H1 (cell line): Measurements from ENCODE around the gene CD248. TPM values are rescaled to one million over a fixed set of nuclear protein-coding genes. Genes with fewer than 3 reads are reported as not detected.

Experiments used
- CTCF ChIA-PET: fragments of 300-600 bp; sonication (Branson Sonifier 250); formaldehyde crosslinking; loops from one replicate; lab custom pipeline; 2021; ENCODE audit not compliant: partially characterized antibody; lab: Charles Lee
- POLR2A ChIA-PET: fragments of 300-600 bp; sonication (Branson Sonifier 250); formaldehyde crosslinking; loops from one replicate; lab custom pipeline; 2021; ENCODE audit warnings: inconsistent platforms; ENCODE audit not compliant: partially characterized antibody; lab: Charles Lee
- DNase-seq, 2 experiments: peaks; one replicate each; pipeline versions ENCODE4 v3.0.0 to v3.0.0-alpha.2; 2010 to 2022; ENCODE audit warnings: low spot score in 2 of 2, low read depth in 1 of 2, mixed read lengths in 1 of 2
- FAIRE-seq: peaks from 2 replicates; lab custom pipeline; 2011; peaks lifted over from hg19 to GRCh38; lab: Jason Lieb, UNC
- H2AFZ ChIP-seq: 2 replicates; pipeline ENCODE4 v1.8.1; 2012; ENCODE audit warnings: low read length, inconsistent platforms
- H2AK5ac ChIP-seq: 2 replicates; pipeline ENCODE4 v1.6.1; 2013; ENCODE audit warnings: low read depth, low read length
- H2BK120ac ChIP-seq: replicated peaks from 2 replicates; pipeline ENCODE3; 2013; ENCODE audit warnings: low read depth, low read length, inconsistent platforms
- H2BK12ac ChIP-seq: 2 replicates; pipeline ENCODE4 v1.6.1; 2013; ENCODE audit warnings: low read depth, low read length
- H2BK15ac ChIP-seq: 2 replicates; pipeline ENCODE4 v1.6.1; 2013; ENCODE audit warnings: low read length
- H2BK20ac ChIP-seq: 2 replicates; pipeline ENCODE4 v1.6.1; 2013; ENCODE audit warnings: low read length
- H2BK5ac ChIP-seq: 2 replicates; pipeline ENCODE4 v1.6.1; 2013; ENCODE audit warnings: low read depth, low read length
- H3K14ac ChIP-seq: 2 replicates; pipeline ENCODE4 v1.6.1; 2013; ENCODE audit warnings: inconsistent platforms; ENCODE audit not compliant: insufficient read length
- H3K18ac ChIP-seq: 2 replicates; pipeline ENCODE4 v1.6.1; 2013; ENCODE audit warnings: low read length; ENCODE audit errors: extremely low read depth
- H3K23ac ChIP-seq: 2 replicates; pipeline ENCODE4 v1.6.1; 2013; ENCODE audit warnings: inconsistent platforms; ENCODE audit not compliant: insufficient read length
- H3K23me2 ChIP-seq: 2 replicates; pipeline ENCODE4 v1.6.1; 2013; ENCODE audit warnings: low read depth, low read length
- H3K27ac ChIP-seq: 2 replicates; pipeline ENCODE4 v1.6.1; 2011; ENCODE audit warnings: low read depth, low read length, inconsistent platforms
- H3K27me3 ChIP-seq, 4 experiments: replicated peaks in 1 of 4; 1 replicate in 1 of 4; 2 replicates in 3 of 4; pipeline versions ENCODE4 v1.6.1 to v1.8.1; 2011 to 2013; ENCODE audit warnings: low read length in 3 of 4, mild to moderate bottlenecking in 3 of 4, inconsistent platforms in 2 of 4, mixed read lengths in 2 of 4, moderate library complexity in 1 of 4; ENCODE audit not compliant: control insufficient read depth in 3 of 4, insufficient read depth in 3 of 4; ENCODE audit errors: extremely low read depth in 1 of 4
- H3K36me3 ChIP-seq, 4 experiments: 2 replicates each; pipeline versions ENCODE4 v1.6.1 to v1.8.1; 2011 to 2013; ENCODE audit warnings: mild to moderate bottlenecking in 4 of 4, low read length in 3 of 4, moderate library complexity in 2 of 4, control low read depth in 1 of 4, inconsistent platforms in 1 of 4; ENCODE audit not compliant: insufficient read depth in 4 of 4, control insufficient read depth in 2 of 4
- H3K4ac ChIP-seq: replicated peaks from 2 replicates; pipeline ENCODE3; 2013; ENCODE audit warnings: low read length, low read depth, mixed read lengths, inconsistent platforms; ENCODE audit not compliant: insufficient read length
- H3K4me1 ChIP-seq, 4 experiments: replicated peaks in 1 of 4; 1 replicate in 1 of 4; 2 replicates in 3 of 4; pipeline versions ENCODE4 v1.6.1 to v1.8.1; 2011 to 2013; ENCODE audit warnings: low read length in 3 of 4, inconsistent platforms in 2 of 4, mixed read lengths in 1 of 4; ENCODE audit not compliant: insufficient read depth in 4 of 4, control insufficient read depth in 3 of 4
- H3K4me2 ChIP-seq, 2 experiments: 2 replicates each; pipeline versions ENCODE4 v1.6.1 to v1.8.1; 2011 to 2013; ENCODE audit warnings: low read depth in 2 of 2, low read length in 2 of 2, control low read depth in 1 of 2, inconsistent platforms in 1 of 2, mild to moderate bottlenecking in 1 of 2; ENCODE audit not compliant: insufficient read depth in 1 of 2
- H3K4me3 ChIP-seq, 4 experiments: fragments of 200-600, 300-600 bp in 1 of 4; sonication (generic), shearing (Covaris generic), sonication (Bioruptor Twin) in 1 of 4; 2 replicates each; pipeline versions ENCODE4 v1.5.1 to v1.8.1; 2011 to 2016; ENCODE audit warnings: low read length in 4 of 4, low read depth in 3 of 4, control low read depth in 2 of 4, inconsistent platforms in 2 of 4, mild to moderate bottlenecking in 2 of 4, mixed read lengths in 1 of 4, moderate library complexity in 1 of 4; ENCODE audit not compliant: insufficient read depth in 2 of 4; ENCODE audit errors: extremely low read depth in 1 of 4
- H3K56ac ChIP-seq: replicated peaks from 2 replicates; pipeline ENCODE3; 2013; ENCODE audit warnings: low read depth, mild to moderate bottlenecking, mixed read lengths, low read length, inconsistent platforms; ENCODE audit not compliant: insufficient read length
- H3K79me1 ChIP-seq: 2 replicates; pipeline ENCODE4 v1.6.1; 2013; ENCODE audit warnings: low read depth, low read length, control low read depth
- H3K79me2 ChIP-seq, 2 experiments: 2 replicates each; pipeline versions ENCODE4 v1.6.1 to v1.8.1; 2012 to 2013; ENCODE audit warnings: low read length in 2 of 2, mild to moderate bottlenecking in 2 of 2, inconsistent platforms in 1 of 2; ENCODE audit not compliant: insufficient read depth in 2 of 2, control insufficient read depth in 1 of 2
- H3K9ac ChIP-seq, 4 experiments: replicated peaks in 1 of 4; 1 replicate in 1 of 4; 2 replicates in 3 of 4; pipeline versions ENCODE4 v1.6.1 to v1.8.1; 2011 to 2013; ENCODE audit warnings: low read depth in 3 of 4, low read length in 3 of 4, control low read depth in 2 of 4, mild to moderate bottlenecking in 2 of 4, moderate library complexity in 2 of 4, inconsistent platforms in 1 of 4; ENCODE audit errors: extremely low read depth in 1 of 4
- H3K9me3 ChIP-seq, 2 experiments: 2 replicates each; pipeline versions ENCODE4 v1.6.1 to v1.8.1; 2012 to 2013; ENCODE audit warnings: mild to moderate bottlenecking in 2 of 2, moderate library complexity in 2 of 2, control low read depth in 1 of 2, inconsistent platforms in 1 of 2, low read depth in 1 of 2, low read length in 1 of 2, mixed read lengths in 1 of 2; ENCODE audit not compliant: insufficient read depth in 2 of 2
- H4K20me1 ChIP-seq, 2 experiments: replicated peaks in 1 of 2; 2 replicates each; pipeline versions ENCODE3 to v1.8.1; 2011 to 2013; ENCODE audit warnings: inconsistent platforms in 2 of 2, low read length in 2 of 2, mild to moderate bottlenecking in 1 of 2; ENCODE audit not compliant: insufficient read depth in 2 of 2, control insufficient read depth in 1 of 2
- H4K5ac ChIP-seq: 2 replicates; pipeline ENCODE4 v1.6.1; 2013; ENCODE audit warnings: low read length, low read depth, mixed read lengths, inconsistent platforms; ENCODE audit not compliant: insufficient read length
- H4K8ac ChIP-seq: 2 replicates; pipeline ENCODE4 v1.8.0; 2013; ENCODE audit warnings: mild to moderate bottlenecking, moderate library complexity, low read length, inconsistent platforms; ENCODE audit not compliant: insufficient read depth; ENCODE audit errors: extremely low read depth
- H4K91ac ChIP-seq: replicated peaks from 2 replicates; pipeline ENCODE3; 2013; ENCODE audit warnings: low read length, mixed read lengths, inconsistent platforms; ENCODE audit not compliant: insufficient read length
- CREB1 ChIP-seq: IDR thresholded peaks from 2 replicates; pipeline ENCODE4 v1.6.1; 2012; ENCODE audit warnings: inconsistent platforms
- CTBP2 ChIP-seq: IDR thresholded peaks from 2 replicates; pipeline ENCODE4 v1.7.0; 2011; ENCODE audit warnings: borderline replicate concordance, mild to moderate bottlenecking, moderate library complexity, mixed read lengths, low read length; ENCODE audit not compliant: insufficient read depth, insufficient read length
- EP300 ChIP-seq, 2 experiments: IDR thresholded peaks; 1 replicate in 1 of 2; 2 replicates in 1 of 2; pipeline ENCODE4 v1.6.1; 2011 to 2012; ENCODE audit warnings: low read depth in 2 of 2, low read length in 2 of 2, mild to moderate bottlenecking in 2 of 2, borderline replicate concordance in 1 of 2, inconsistent platforms in 1 of 2, moderate library complexity in 1 of 2
- EZH2 ChIP-seq: fragments of 200-600 bp; sonication (generic); IDR thresholded peaks from 2 replicates; pipeline ENCODE4 v1.7.1; 2012; ENCODE audit warnings: low read depth, mild to moderate bottlenecking, moderate library complexity, low read length, inconsistent platforms; ENCODE audit not compliant: severe bottlenecking
- JUND ChIP-seq: IDR thresholded peaks from 2 replicates; pipeline ENCODE4 v1.6.1; 2011; ENCODE audit warnings: mild to moderate bottlenecking, improper control_type of control experiment, low read length
- POU5F1 ChIP-seq: IDR thresholded peaks from 2 replicates; pipeline ENCODE4 v1.6.1; 2011; ENCODE audit warnings: low read depth, mild to moderate bottlenecking, low read length, moderate library complexity
- RAD21 ChIP-seq, 2 experiments: IDR thresholded peaks in 1 of 2; conservative IDR thresholded peaks in 1 of 2; 2 replicates each; pipeline ENCODE4 v1.6.1; 2011; ENCODE audit warnings: low read depth in 2 of 2, low read length in 2 of 2, improper control_type of control experiment in 1 of 2, inconsistent platforms in 1 of 2, mild to moderate bottlenecking in 1 of 2, moderate library complexity in 1 of 2
- RXRA ChIP-seq: IDR thresholded peaks from 2 replicates; pipeline ENCODE4 v1.6.1; 2011; ENCODE audit warnings: low read depth, mild to moderate bottlenecking, low read length, moderate library complexity; ENCODE audit not compliant: insufficient read depth
- TAF7 ChIP-seq: optimal IDR thresholded peaks from 2 replicates; pipeline ENCODE3; 2011; ENCODE audit warnings: low read depth, mild to moderate bottlenecking, inconsistent platforms, low read length, moderate library complexity, borderline replicate concordance
- WGBS, 2 experiments: shearing (Covaris generic) in 1 of 2; methylation state at CpG; one replicate each; pipeline versions ENCODE4 v1.1.6 to v1.1.7; 2013 to 2015; ENCODE audit warnings: low lambda C conversion rate in 2 of 2, mixed read lengths in 2 of 2, inconsistent platforms in 1 of 2, low coverage in 1 of 2, missing lambda C conversion rate in 1 of 2; ENCODE audit not compliant: insufficient replicate concordance in 2 of 2, insufficient coverage in 1 of 2, insufficient read length in 1 of 2; ENCODE audit errors: extremely low coverage in 1 of 2, missing lambda C conversion rate in 1 of 2; 5-methylcytosine and 5-hydroxymethylcytosine counted together
- polyA plus RNA-seq, 7 experiments: library from polyadenylated mRNA; depleted of rRNA in 3 of 7; stranded (reverse) in 5 of 7; unstranded in 2 of 7; fragments of >200 nt in 5 of 7; fragments of 200-250 nt in 2 of 7; gene quantifications; 1 replicate in 5 of 7; 2 replicates in 1 of 7; 4 replicates in 1 of 7; pipeline versions ENCODE4 v1.2.1 to v1.2.3, GENCODE V29; 2011 to 2013; ENCODE audit warnings: missing spikeins in 2 of 7, mixed read lengths in 2 of 7
- total RNA-seq: library from RNA; stranded (reverse); fragmentation: NEBNext Ultra II Directional; extraction: Animal tissue kit (Norgen Biotek cat#: 25700); gene quantifications from 2 replicates; pipeline ENCODE4 v1.2.1, GENCODE V29; 2021
- TF ChIP-seq, protein P1 (sequence below): IDR thresholded peaks from 2 replicates; pipeline ENCODE4 v1.6.1; 2012; ENCODE audit warnings: low read length, inconsistent platforms

CD248 gene
- total and polyA plus RNA-seq, 2 of the 8 experiments (the other 6 are each of a cell fraction or from before 2014, with no cell fraction given): 2.7 to 3.9 TPM

DNA sequence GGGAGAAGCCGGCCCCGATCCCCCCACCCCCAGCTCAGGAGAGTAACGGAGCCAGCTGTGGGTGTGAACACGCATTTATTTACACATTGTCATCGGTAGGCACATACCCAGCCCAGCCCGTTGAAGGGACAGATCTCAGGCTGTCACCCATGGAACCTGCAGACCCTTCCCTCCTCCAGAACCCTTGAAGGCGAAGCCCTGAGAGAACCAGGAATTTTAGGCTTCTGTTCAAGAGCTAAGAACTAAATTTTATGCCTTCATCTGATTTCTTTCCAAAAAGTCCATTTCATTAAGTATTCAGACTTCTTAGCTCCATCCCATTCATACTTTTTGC is 28.4 kb upstream of the CD248 start:
- Histone ChIP-seq H4K8ac (no peak overlapping the region), H3K9me3 (no peaks in the 10 kb centered on the region), H3K4ac (no peak overlapping the region), H3K79me2 (peaks cover 0 to 14% of the 10 kb centered on the region in 2 experiments; a peak in 2 of 4 replicates), H3K27ac (no peak overlapping the region), H2BK15ac (no peak overlapping the region), H3K56ac (peak overlapping the region; percentile 34), H2BK120ac (no peak overlapping the region), H2BK12ac (no peak overlapping the region), H3K79me1 (peaks cover 3% of the 10 kb centered on the region), H3K4me2 (peak overlapping the region; percentile 88 to 93), H2AFZ (no peak overlapping the region), H3K4me3 (peak overlapping the region; percentile 72 to 100 (median 92); a peak in 6 of 8 replicates), H3K36me3 (peaks cover 6 to 12% (median 9%) of the 10 kb centered on the region in 4 experiments; a peak in 4 of 8 replicates), H4K20me1 (peaks cover 3 to 8% of the 10 kb centered on the region in 2 experiments), H3K14ac (no peak overlapping the region), H3K4me1 (peaks cover 0 to 15% (median 9%) of the 10 kb centered on the region in 4 experiments; a peak in 6 of 7 replicates), H3K9ac (peak overlapping the region in 1 of 4 experiments; percentile 25; a peak in 1 of 7 replicates), H4K91ac (no peak overlapping the region), H2BK20ac (no peak overlapping the region), H3K23me2 (peaks cover 21% of the 10 kb centered on the region), H2BK5ac (no peak overlapping the region), H3K23ac (no peak overlapping the region), H4K5ac (no peak overlapping the region), H3K27me3 (peaks cover 0 to 2% (median 0%) of the 10 kb centered on the region in 4 experiments; a peak in 3 of 7 replicates), H3K18ac (no peak overlapping the region), H2AK5ac (no peak overlapping the region)
- DNase-seq (no peak), FAIRE-seq (no peak)
- CTCF ChIA-PET: interaction anchor here (1.0 to 3.9 kb wide), 9 partner anchors 10 to 85 kb away, joined by 3 to 27 read pairs (median 10); partner anchors contain the start of genes RIN1 and SLC29A2
- 25% methylated on average over 7 of the region's 7 CpGs; no CpG with 5 or more reads in 1 of the 2 experiments for WGBS, 2 experiments
- POLR2A ChIA-PET: interaction anchor here (0.9 to 28.7 kb wide), 10 partner anchors 13 to 63 kb away, joined by 3 to 487 read pairs (median 8); partner anchors contain the start of genes CD248, RIN1, SLC29A2 and YIF1A
- no peak for TF ChIP-seq CTBP2
- TF ChIP-seq RXRA: no peak
- no peak for TF ChIP-seq EZH2
- no peak for TF ChIP-seq POU5F1
- TF ChIP-seq CREB1: no peak
- no peak for TF ChIP-seq RAD21 (IDR thresholded peaks at IDR 0.05 in 1 of 2, conservative IDR thresholded peaks at IDR 0.05 in 1 of 2; ENCODE audit: low read depth in 2 of 2, low read length in 2 of 2)
- no peak for TF ChIP-seq JUND
- TF ChIP-seq EP300 (IDR thresholded peaks at IDR 0.05; ENCODE audit: borderline replicate concordance in 1 of 2, low read depth in 2 of 2, low read length in 2 of 2): no peak
- no peak for TF ChIP-seq TAF7
- TF ChIP-seq, protein P1, sequence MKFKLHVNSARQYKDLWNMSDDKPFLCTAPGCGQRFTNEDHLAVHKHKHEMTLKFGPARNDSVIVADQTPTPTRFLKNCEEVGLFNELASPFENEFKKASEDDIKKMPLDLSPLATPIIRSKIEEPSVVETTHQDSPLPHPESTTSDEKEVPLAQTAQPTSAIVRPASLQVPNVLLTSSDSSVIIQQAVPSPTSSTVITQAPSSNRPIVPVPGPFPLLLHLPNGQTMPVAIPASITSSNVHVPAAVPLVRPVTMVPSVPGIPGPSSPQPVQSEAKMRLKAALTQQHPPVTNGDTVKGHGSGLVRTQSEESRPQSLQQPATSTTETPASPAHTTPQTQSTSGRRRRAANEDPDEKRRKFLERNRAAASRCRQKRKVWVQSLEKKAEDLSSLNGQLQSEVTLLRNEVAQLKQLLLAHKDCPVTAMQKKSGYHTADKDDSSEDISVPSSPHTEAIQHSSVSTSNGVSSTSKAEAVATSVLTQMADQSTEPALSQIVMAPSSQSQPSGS: no peak
